Endothelial cell of umbilical vein (primary cell): ENCODE measurements around the gene DBR1. TPM values are rescaled to one million over a fixed set of nuclear protein-coding genes. Genes with fewer than 3 reads are reported as not detected.

Source experiments
- BruUV-seq: library from RNA; stranded (reverse); fragments of 400-500 nt; replicated peaks from 2 replicates; lab custom pipeline; 2021; lab: Mats Ljungman, UMichigan
- CTCF ChIA-PET: fragments of 300-600, 350-600 bp; sonication (Branson Sonifier 250); formaldehyde crosslinking; loops from one replicate; lab custom pipeline; 2021; ENCODE audit warnings: antibody characterized with exemption, inconsistent platforms; lab: Charles Lee
- POLR2A ChIA-PET: fragments of 300-600, 350-600 bp; sonication (Branson Sonifier 250); formaldehyde crosslinking; loops from one replicate; lab custom pipeline; 2021; ENCODE audit warnings: antibody characterized with exemption, inconsistent platforms; lab: Charles Lee
- DNase-seq: peaks from one replicate; pipeline ENCODE4 v3.0.0-alpha.2; 2011; ENCODE audit warnings: low read depth, low spot score
- FAIRE-seq: peaks from 2 replicates; lab custom pipeline; 2011; peaks lifted over from hg19 to GRCh38; lab: Jason Lieb, UNC
- H2AFZ ChIP-seq: 2 replicates; pipeline ENCODE4 v1.6.0; 2012; ENCODE audit warnings: low read depth, low read length, control low read depth, inconsistent platforms
- H3K27ac ChIP-seq: 2 replicates; pipeline ENCODE4 v1.5.1; 2011; ENCODE audit warnings: low read depth, mild to moderate bottlenecking, control low read depth, low read length, moderate library complexity; ENCODE audit not compliant: insufficient read depth
- H3K27me3 ChIP-seq, 2 experiments: 2 replicates each; pipeline versions ENCODE4 v1.6.0 to v1.6.1; 2011; ENCODE audit warnings: low read length in 2 of 2, mixed read lengths in 1 of 2; ENCODE audit not compliant: control insufficient read depth in 2 of 2, insufficient read depth in 2 of 2
- H3K36me3 ChIP-seq, 2 experiments: 2 replicates in 1 of 2; 3 replicates in 1 of 2; pipeline ENCODE4 v1.5.1; 2011; ENCODE audit warnings: low read length in 2 of 2, mild to moderate bottlenecking in 1 of 2, moderate library complexity in 1 of 2; ENCODE audit not compliant: control insufficient read depth in 2 of 2, insufficient read depth in 2 of 2; ENCODE audit errors: extremely low read depth in 1 of 2
- H3K4me1 ChIP-seq: 3 replicates; pipeline ENCODE4 v1.5.1; 2011; ENCODE audit warnings: mild to moderate bottlenecking, low read length; ENCODE audit not compliant: control insufficient read depth, insufficient read depth; ENCODE audit errors: extremely low read depth
- H3K4me2 ChIP-seq: 2 replicates; pipeline ENCODE4 v1.6.1; 2011; ENCODE audit warnings: low read length, control low read depth, mixed read lengths; ENCODE audit not compliant: insufficient read depth
- H3K4me3 ChIP-seq, 3 experiments: fragments of 200-600 bp in 1 of 3; sonication (generic), shearing (Covaris generic) in 1 of 3; replicated peaks in 1 of 3; 2 replicates each; pipeline ENCODE4 v1.5.1; 2011 to 2016; ENCODE audit warnings: control low read depth in 3 of 3, low read length in 3 of 3, mild to moderate bottlenecking in 2 of 3, inconsistent platforms in 1 of 3, low read depth in 1 of 3, moderate library complexity in 1 of 3; ENCODE audit not compliant: insufficient read depth in 1 of 3
- H3K79me2 ChIP-seq: 2 replicates; pipeline ENCODE4 v1.6.0; 2012; ENCODE audit warnings: low read length, inconsistent platforms; ENCODE audit not compliant: control insufficient read depth, insufficient read depth
- H3K9ac ChIP-seq: replicated peaks from 2 replicates; pipeline ENCODE3; 2011; ENCODE audit warnings: low read length, control low read depth; ENCODE audit not compliant: insufficient read depth; ENCODE audit errors: extremely low read depth
- H3K9me1 ChIP-seq: replicated peaks from 3 replicates; pipeline ENCODE4 v1.6.0; 2011; ENCODE audit warnings: mild to moderate bottlenecking, low read length; ENCODE audit not compliant: control insufficient read depth, insufficient read depth; ENCODE audit errors: extremely low read depth
- H3K9me3 ChIP-seq: replicated peaks from 2 replicates; pipeline ENCODE4 v1.5.1; 2012; ENCODE audit warnings: low read length, inconsistent platforms; ENCODE audit not compliant: control insufficient read depth, insufficient read depth
- H4K20me1 ChIP-seq: replicated peaks from 2 replicates; pipeline ENCODE3; 2011; ENCODE audit warnings: mild to moderate bottlenecking, low read length; ENCODE audit not compliant: control insufficient read depth, insufficient read depth; ENCODE audit errors: extremely low read depth
- CTCF ChIP-seq, 2 donors: IDR thresholded peaks; 1 replicate in 1 of 2; 2 replicates in 1 of 2; pipeline ENCODE4 v1.5.1; 2011; ENCODE audit warnings: low read length in 2 of 2, mild to moderate bottlenecking in 2 of 2, moderate library complexity in 2 of 2, control low read depth in 1 of 2, inconsistent platforms in 1 of 2, low read depth in 1 of 2; ENCODE audit not compliant: insufficient read depth in 1 of 2; ENCODE audit errors: extremely low read depth in 1 of 2
- EZH2 ChIP-seq: IDR thresholded peaks from 2 replicates; pipeline ENCODE4 v1.6.1; 2012; ENCODE audit warnings: borderline replicate concordance, low read depth, mild to moderate bottlenecking, moderate library complexity, low read length, inconsistent platforms; ENCODE audit not compliant: severe bottlenecking
- FOS ChIP-seq: IDR thresholded peaks from 2 replicates; pipeline ENCODE4 v1.6.1; 2011; ENCODE audit warnings: mild to moderate bottlenecking, low read length, moderate library complexity, borderline replicate concordance; ENCODE audit not compliant: insufficient read depth
- GATA2 ChIP-seq: IDR thresholded peaks from 2 replicates; pipeline ENCODE4 v1.7.0; 2011; ENCODE audit warnings: low read depth, mild to moderate bottlenecking, moderate library complexity, mixed read lengths, low read length; ENCODE audit not compliant: insufficient read length, insufficient read depth
- JUN ChIP-seq: IDR thresholded peaks from 2 replicates; pipeline ENCODE4 v1.6.1; 2011; ENCODE audit warnings: borderline replicate concordance, low read depth; ENCODE audit not compliant: insufficient read length, insufficient read depth
- MAX ChIP-seq: IDR thresholded peaks from 2 replicates; pipeline ENCODE4 v1.6.1; 2011; ENCODE audit not compliant: insufficient read depth, insufficient read length
- MYC ChIP-seq: IDR thresholded peaks from one replicate; pipeline ENCODE4 v1.6.1; 2011; ENCODE audit warnings: mild to moderate bottlenecking, low read depth, low read length
- POLR2A ChIP-seq: IDR thresholded peaks from 2 replicates; pipeline ENCODE4 v1.6.1; 2012; ENCODE audit warnings: low read depth, mild to moderate bottlenecking, control low read depth, low read length
- POLR2AphosphoS5 ChIP-seq: IDR thresholded peaks from 2 replicates; pipeline ENCODE4 v1.6.1; 2012; ENCODE audit warnings: low read depth, mild to moderate bottlenecking, control low read depth, low read length, moderate library complexity; ENCODE audit not compliant: insufficient read depth
- dilution Hi-C: fragments of 300-500 bp; cut with MboI; formaldehyde crosslinking; loops from one replicate; pipeline ENCODE4 v1.15.0; 2019; ENCODE audit warnings: low sequenced_read_pairs; ENCODE audit not compliant: extremely low pct_ligation_motif_present
- intact Hi-C: fragments of 100-400 bp; cut with micrococcal nuclease; formaldehyde crosslinking; loops from one replicate; pipeline ENCODE4 v1.10.0; 2022
- polyA plus RNA-seq, 4 experiments: library from polyadenylated mRNA; depleted of rRNA in 3 of 4; stranded (reverse) in 3 of 4; unstranded in 1 of 4; fragments of >200 nt; gene quantifications; 2 replicates each; pipeline versions ENCODE4 v1.2.1 to v1.2.3, GENCODE V29; 2011 to 2012; ENCODE audit warnings: missing spikeins in 1 of 4
- total RNA-seq: library from RNA; stranded (reverse); gene quantifications from 2 replicates; pipeline ENCODE4 v1.2.3, GENCODE V29; 2021

The DBR1 gene
- total and polyA plus RNA-seq, 2 donors (not counting 3 experiments of a cell fraction or from before 2014, with no cell fraction given): 10.3 to 17.8 TPM

- intact Hi-C loops: no loop called here
- H3K27ac ChIP-seq: no peak overlapping the region
Measured at GRCh38 chr3:138124706-138125355, 49.9 kb downstream of the DBR1 start.

GRCh38 chr3:138124188-138124587, 50.5 kb downstream of the DBR1 start:
- H3K27me3 ChIP-seq: peaks cover 2 to 3% of the 10 kb centered on the region in 2 experiments
- ChIA-PET CTCF (interaction anchor here (1.3 kb wide), 1 partner anchor 293 kb away, joined by 3 read pairs; no protein-coding TSS in a partner anchor), POLR2A (no interaction called here)
- no peaks in the 10 kb centered on the region for H3K9me1 ChIP-seq
- no peak overlapping the region for H3K27ac ChIP-seq
- H2AFZ ChIP-seq: no peak overlapping the region
- no peaks in the 10 kb centered on the region for H3K9me3 ChIP-seq
- no peak overlapping the region for H3K4me3 ChIP-seq
- H3K4me2 ChIP-seq: no peak overlapping the region
- DNase-seq (no peak), FAIRE-seq (no peak)
- H3K36me3 ChIP-seq: no peaks in the 10 kb centered on the region
- H3K4me1 ChIP-seq: no peaks in the 10 kb centered on the region
- H3K79me2 ChIP-seq: no peaks in the 10 kb centered on the region
- TF ChIP-seq POLR2AphosphoS5 (no peak), POLR2A (no peak), MAX (no peak), JUN (no peak), CTCF (IDR thresholded peaks at IDR 0.05; ENCODE audit: extremely low read depth in 1 of 2, insufficient read depth in 1 of 2, low read depth in 1 of 2, low read length in 2 of 2) (no peak), FOS (no peak), MYC (no peak)
- no peaks in the 10 kb centered on the region for H4K20me1 ChIP-seq
- BruUV-seq: no TSS peak
- dilution Hi-C loops (no loop called here), intact Hi-C loops (no loop called here)
- no peak overlapping the region for H3K9ac ChIP-seq

More at GRCh38 chr3:138124706-138125355, 49.9 kb downstream of the DBR1 start:
- Histone ChIP-seq H3K4me2 (no peak overlapping the region), H3K4me1 (no peaks in the 10 kb centered on the region), H3K9me3 (no peaks in the 10 kb centered on the region), H3K9me1 (no peaks in the 10 kb centered on the region), H3K79me2 (no peaks in the 10 kb centered on the region), H3K27me3 (peaks cover 2 to 3% of the 10 kb centered on the region in 2 experiments), H3K4me3 (no peak overlapping the region), H3K9ac (no peak overlapping the region), H4K20me1 (no peaks in the 10 kb centered on the region), H3K36me3 (no peaks in the 10 kb centered on the region), H2AFZ (no peak overlapping the region)
- ChIA-PET CTCF (interaction anchor here (1.3 kb wide), 1 partner anchor 292 kb away, joined by 3 read pairs; no protein-coding TSS in a partner anchor), POLR2A (no interaction called here)
- TF ChIP-seq POLR2A (no peak), GATA2 (no peak), MAX (no peak), POLR2AphosphoS5 (no peak), FOS (no peak), EZH2 (no peak)
- DNase-seq (no peak), FAIRE-seq (no peak)
- BruUV-seq: no TSS peak
- dilution Hi-C loops: no loop called here
